ENCODE results near the gene IGSF21. TPM values are rescaled to one million over a fixed set of nuclear protein-coding genes. Genes with fewer than 3 reads are reported as not detected.

The IGSF21 gene
- total and polyA plus RNA-seq, 2 donors (not counting 3 experiments of a cell fraction or from before 2014, with no cell fraction given), result not detected

DNA sequence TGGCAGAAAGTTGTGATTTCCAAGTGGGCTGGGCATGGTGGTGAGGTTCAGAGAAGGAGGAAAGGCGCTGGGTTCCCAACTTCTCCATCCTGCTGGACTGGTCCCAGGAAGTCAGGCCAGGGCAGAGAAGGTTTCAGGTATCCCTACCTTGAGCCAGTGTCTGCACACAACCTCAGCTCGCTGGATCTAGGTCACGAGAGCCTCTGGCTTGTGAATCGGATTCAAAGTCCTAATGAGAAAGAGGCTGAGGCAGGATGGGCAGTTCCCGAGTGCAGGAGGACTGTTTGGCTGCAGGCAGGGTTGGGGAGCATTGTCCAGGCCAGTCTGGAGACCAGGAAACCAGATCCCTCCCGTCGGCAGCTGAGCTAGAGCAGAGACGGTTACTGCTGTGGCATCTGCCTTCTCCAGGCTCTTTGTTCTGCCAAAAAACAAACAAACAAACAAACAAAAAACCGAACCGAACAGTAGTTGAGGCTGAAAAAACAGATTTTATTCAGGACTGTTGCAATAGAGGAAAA is 19.5 kb upstream of the IGSF21 start:
- ChIA-PET POLR2A (no interaction called here), CTCF (no interaction called here)
- Histone ChIP-seq H3K4me1 (ENCODE audit: control insufficient read depth, extremely low read depth, insufficient read depth, low read length) (no peaks in the 10 kb centered on the region), H3K9me3 (replicated peaks; ENCODE audit: control insufficient read depth, insufficient read depth, low read length) (no peaks in the 10 kb centered on the region), H2AFZ (ENCODE audit: low read depth, low read length) (no peak overlapping the region), H4K20me1 (replicated peaks; ENCODE audit: control insufficient read depth, extremely low read depth, insufficient read depth, low read length) (no peaks in the 10 kb centered on the region), H3K36me3 (ENCODE audit: control insufficient read depth in 2 of 2, extremely low read depth in 1 of 2, insufficient read depth in 2 of 2, low read length in 2 of 2) (no peaks in the 10 kb centered on the region), H3K27ac (ENCODE audit: insufficient read depth, low read depth, low read length) (no peak overlapping the region), H3K4me2 (ENCODE audit: insufficient read depth, low read length) (no peak overlapping the region), H3K9ac (replicated peaks; ENCODE audit: extremely low read depth, insufficient read depth, low read length) (no peak overlapping the region), H3K4me3 (replicated peaks in 1 of 3; ENCODE audit: insufficient read depth in 1 of 3, low read depth in 1 of 3, low read length in 3 of 3) (no peak overlapping the region), H3K9me1 (replicated peaks; ENCODE audit: control insufficient read depth, extremely low read depth, insufficient read depth, low read length) (no peaks in the 10 kb centered on the region), H3K27me3 (ENCODE audit: control insufficient read depth in 2 of 2, insufficient read depth in 2 of 2, low read length in 2 of 2) (no peaks in the 10 kb centered on the region), H3K79me2 (ENCODE audit: control insufficient read depth, insufficient read depth, low read length) (no peaks in the 10 kb centered on the region)
- no peak for FAIRE-seq
- intact Hi-C loops (cut with micrococcal nuclease), result no loop called here
- no TSS peak for BruUV-seq (replicated peaks)
- DNase-seq (ENCODE audit: low read depth, low spot score), result no peak
- dilution Hi-C loops (cut with MboI; ENCODE audit: extremely low pct_ligation_motif_present, low sequenced_read_pairs), result no loop called here
- TF ChIP-seq, protein P1, sequence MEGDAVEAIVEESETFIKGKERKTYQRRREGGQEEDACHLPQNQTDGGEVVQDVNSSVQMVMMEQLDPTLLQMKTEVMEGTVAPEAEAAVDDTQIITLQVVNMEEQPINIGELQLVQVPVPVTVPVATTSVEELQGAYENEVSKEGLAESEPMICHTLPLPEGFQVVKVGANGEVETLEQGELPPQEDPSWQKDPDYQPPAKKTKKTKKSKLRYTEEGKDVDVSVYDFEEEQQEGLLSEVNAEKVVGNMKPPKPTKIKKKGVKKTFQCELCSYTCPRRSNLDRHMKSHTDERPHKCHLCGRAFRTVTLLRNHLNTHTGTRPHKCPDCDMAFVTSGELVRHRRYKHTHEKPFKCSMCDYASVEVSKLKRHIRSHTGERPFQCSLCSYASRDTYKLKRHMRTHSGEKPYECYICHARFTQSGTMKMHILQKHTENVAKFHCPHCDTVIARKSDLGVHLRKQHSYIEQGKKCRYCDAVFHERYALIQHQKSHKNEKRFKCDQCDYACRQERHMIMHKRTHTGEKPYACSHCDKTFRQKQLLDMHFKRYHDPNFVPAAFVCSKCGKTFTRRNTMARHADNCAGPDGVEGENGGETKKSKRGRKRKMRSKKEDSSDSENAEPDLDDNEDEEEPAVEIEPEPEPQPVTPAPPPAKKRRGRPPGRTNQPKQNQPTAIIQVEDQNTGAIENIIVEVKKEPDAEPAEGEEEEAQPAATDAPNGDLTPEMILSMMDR (IDR thresholded peaks at IDR 0.05; ENCODE audit: extremely low read depth in 1 of 2, insufficient read depth in 1 of 2, low read depth in 1 of 2, low read length in 2 of 2), result no peak
- TF ChIP-seq EZH2 (IDR thresholded peaks at IDR 0.05; ENCODE audit: borderline replicate concordance, low read depth, low read length, severe bottlenecking) (no peak), GATA2 (IDR thresholded peaks at IDR 0.05; ENCODE audit: insufficient read depth, insufficient read length, low read depth, low read length) (no peak), POLR2A (IDR thresholded peaks at IDR 0.05; ENCODE audit: low read depth, low read length) (no peak), POLR2AphosphoS5 (IDR thresholded peaks at IDR 0.05; ENCODE audit: insufficient read depth, low read depth, low read length) (no peak), FOS (IDR thresholded peaks at IDR 0.05; ENCODE audit: borderline replicate concordance, insufficient read depth, low read length) (no peak), MYC (IDR thresholded peaks at IDR 0.05; ENCODE audit: low read depth, low read length) (no peak), JUN (IDR thresholded peaks at IDR 0.05; ENCODE audit: borderline replicate concordance, insufficient read depth, insufficient read length, low read depth) (no peak)
- TF ChIP-seq, protein P2, sequence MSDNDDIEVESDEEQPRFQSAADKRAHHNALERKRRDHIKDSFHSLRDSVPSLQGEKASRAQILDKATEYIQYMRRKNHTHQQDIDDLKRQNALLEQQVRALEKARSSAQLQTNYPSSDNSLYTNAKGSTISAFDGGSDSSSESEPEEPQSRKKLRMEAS (IDR thresholded peaks at IDR 0.05; ENCODE audit: insufficient read depth, insufficient read length), result no peak
